HepG2 (cell line): Measurements from ENCODE around the gene TSPAN18. TPM values are rescaled to one million over a fixed set of nuclear protein-coding genes. Genes with fewer than 3 reads are reported as not detected.

Source experiments
- ATAC-seq: fragments of 200-7000 bp; cut with Tn5 transposase; 3 replicates; pipeline ENCODE4 v1.9.1; 2020; ENCODE audit warnings: mild to moderate bottlenecking, moderate library complexity
- BruUV-seq: library from RNA; stranded (reverse); fragments of 400-500 nt; replicated peaks from 2 replicates; lab custom pipeline; 2021; lab: Mats Ljungman, UMichigan
- CTCF ChIA-PET: fragments of 300-600 bp; formaldehyde crosslinking; extraction: SDS; loops from one replicate; lab custom pipeline; 2021; ENCODE audit warnings: low total read pairs, inconsistent platforms, low intra/inter-chr PET ratio; lab: Yijun Ruan, JAX
- POLR2A ChIA-PET: fragments of 350-600 bp; sonication (Branson Sonifier 250); formaldehyde crosslinking; loops from one replicate; lab custom pipeline; 2020; ENCODE audit warnings: antibody characterized with exemption, inconsistent platforms; lab: Yijun Ruan, JAX
- DNase-seq: peaks from one replicate; pipeline ENCODE4 v3.0.0-alpha.2; 2015; ENCODE audit warnings: low spot score
- FAIRE-seq: peaks from 3 replicates; lab custom pipeline; 2011; peaks lifted over from hg19 to GRCh38; lab: Jason Lieb, UNC
- H2AFZ ChIP-seq: one replicate; pipeline ENCODE4 v1.6.1; 2011; ENCODE audit warnings: low read length, inconsistent platforms
- H3K27ac ChIP-seq: fragments of 300-600 bp; 3 replicates; pipeline ENCODE4 v1.8.0; 2011; ENCODE audit warnings: mixed run types, mild to moderate bottlenecking, mixed read lengths, low read length, inconsistent platforms; ENCODE audit not compliant: insufficient read depth; ENCODE audit errors: extremely low read length
- H3K27me3 ChIP-seq, 2 experiments: fragments of 200-600 bp in 1 of 2; 2 replicates in 1 of 2; 3 replicates in 1 of 2; pipeline versions ENCODE4 v1.6.0 to v1.8.0; 2011; ENCODE audit warnings: low read length in 2 of 2, mild to moderate bottlenecking in 2 of 2, moderate library complexity in 2 of 2, inconsistent platforms in 1 of 2; ENCODE audit not compliant: insufficient read depth in 2 of 2, control insufficient read depth in 1 of 2
- H3K36me3 ChIP-seq, 2 experiments: fragments of 200-600 bp in 1 of 2; replicated peaks in 1 of 2; 2 replicates in 1 of 2; 3 replicates in 1 of 2; pipeline versions ENCODE4 v1.5.1 to v1.8.0; 2011; ENCODE audit warnings: low read length in 2 of 2, inconsistent platforms in 1 of 2; ENCODE audit not compliant: insufficient read depth in 2 of 2, control insufficient read depth in 1 of 2
- H3K4me1 ChIP-seq: 2 replicates; pipeline ENCODE4 v1.5.1; 2012; ENCODE audit warnings: low read length, inconsistent platforms; ENCODE audit not compliant: insufficient read depth
- H3K4me2 ChIP-seq: 2 replicates; pipeline ENCODE4 v1.6.0; 2011; ENCODE audit warnings: low read depth, low read length, inconsistent platforms
- H3K4me3 ChIP-seq, 3 experiments: fragments of 200-600 bp in 1 of 3; sonication (generic), shearing (Covaris generic) in 1 of 3; replicated peaks in 1 of 3; 2 replicates each; pipeline ENCODE4 v1.5.1; 2011 to 2016; ENCODE audit warnings: low read length in 3 of 3, inconsistent platforms in 2 of 3, low read depth in 2 of 3, mild to moderate bottlenecking in 2 of 3, control low read depth in 1 of 3, mixed read lengths in 1 of 3; ENCODE audit not compliant: insufficient read depth in 1 of 3
- H3K79me2 ChIP-seq: one replicate; pipeline ENCODE4 v1.6.1; 2011; ENCODE audit warnings: low read length, inconsistent platforms; ENCODE audit not compliant: insufficient read depth
- H3K9ac ChIP-seq: 2 replicates; pipeline ENCODE4 v1.6.0; 2011; ENCODE audit warnings: mild to moderate bottlenecking, low read depth, low read length, inconsistent platforms; ENCODE audit not compliant: insufficient read depth
- H3K9me3 ChIP-seq: 2 replicates; pipeline ENCODE4 v1.5.1; 2012; ENCODE audit warnings: mild to moderate bottlenecking, low read length
- H4K20me1 ChIP-seq: 2 replicates; pipeline ENCODE4 v1.6.0; 2011; ENCODE audit warnings: inconsistent platforms, mild to moderate bottlenecking, low read length, moderate library complexity; ENCODE audit not compliant: insufficient read depth
- ARHGAP35 ChIP-seq: sonication (generic); formaldehyde crosslinking; IDR thresholded peaks from 2 replicates; pipeline ENCODE4 v1.9.0; 2022; ENCODE audit warnings: mild to moderate bottlenecking, inconsistent platforms, moderate library complexity, missing genetic modification reagents, borderline replicate concordance
- ATAD3A ChIP-seq: sonication (generic); formaldehyde crosslinking; IDR thresholded peaks from 2 replicates; pipeline ENCODE4 v1.4.0; 2020; ENCODE audit warnings: missing genetic modification reagents
- PTBP1 ChIP-seq: fragments of 200-400 bp; formaldehyde crosslinking; IDR thresholded peaks from 2 replicates; pipeline ENCODE4 v1.6.1; 2018; ENCODE audit warnings: low read length, low read depth; ENCODE audit not compliant: poor library complexity, severe bottlenecking
- RARA ChIP-seq: IDR thresholded peaks from 2 replicates; pipeline ENCODE4 v1.6.1; 2016; ENCODE audit warnings: missing genetic modification reagents, missing compliant biosample characterization
- SMC3 ChIP-seq: IDR thresholded peaks from 2 replicates; pipeline ENCODE4 v1.6.1; 2011; ENCODE audit warnings: low read length, improper control_type of control experiment
- SMYD3 ChIP-seq: sonication (generic); formaldehyde crosslinking; IDR thresholded peaks from 2 replicates; pipeline ENCODE4 v1.8.1; 2023; ENCODE audit warnings: mild to moderate bottlenecking, missing genetic modification reagents
- ZMYM3 ChIP-seq: sonication (generic); formaldehyde crosslinking; IDR thresholded peaks from 2 replicates; pipeline ENCODE4 v1.5.1; 2020; ENCODE audit warnings: mild to moderate bottlenecking, missing genetic modification reagents
- ZNF569 ChIP-seq: sonication (generic); formaldehyde crosslinking; IDR thresholded peaks from 2 replicates; pipeline ENCODE4 v1.5.0; 2020; ENCODE audit warnings: mild to moderate bottlenecking, missing genetic modification reagents, moderate library complexity, borderline replicate concordance
- ZNF598 ChIP-seq: sonication (generic); formaldehyde crosslinking; IDR thresholded peaks from 2 replicates; pipeline ENCODE4 v1.5.1; 2020; ENCODE audit warnings: mild to moderate bottlenecking, missing genetic modification reagents, borderline replicate concordance
- ZNF629 ChIP-seq: sonication (generic); formaldehyde crosslinking; conservative IDR thresholded peaks from 2 replicates; pipeline ENCODE4 v1.5.0; 2020; ENCODE audit warnings: missing genetic modification reagents
- WGBS: methylation state at CpG from one replicate; pipeline ENCODE4 v1.1.6; 2017; ENCODE audit warnings: low lambda C conversion rate; 5-methylcytosine and 5-hydroxymethylcytosine counted together
- in situ Hi-C: cut with HindIII; loops from 2 replicates; pipeline ENCODE4 v1.10.0; 2017; ENCODE audit warnings: low pct_unique_long_range_greater_than_20kb; ENCODE audit not compliant: extremely low pct_ligation_motif_present
- intact Hi-C: fragments of 100-400 bp; cut with micrococcal nuclease; formaldehyde crosslinking; loops from one replicate; pipeline ENCODE4 v1.10.0; 2022; ENCODE audit not compliant: unreplicated experiment
- polyA plus RNA-seq, 8 experiments: library from polyadenylated mRNA; depleted of rRNA in 3 of 8; stranded (reverse) in 7 of 8; unstranded in 1 of 8; fragments of >200 nt; fragmentation: Illumina TruSeq in 4 of 8; extraction: Trizol in 4 of 8; gene quantifications; 2 replicates each; pipeline versions ENCODE4 v1.2.1 to v1.2.3, GENCODE V29; 2011 to 2016; ENCODE audit warnings: low read depth in 4 of 8, missing spikeins in 1 of 8, mixed read lengths in 1 of 8; ENCODE audit not compliant: insufficient read depth in 1 of 8
- total RNA-seq, 5 experiments: library from RNA; depleted of rRNA; stranded (reverse); fragments of >200 nt; fragmentation: Illumina TruSeq; extraction: Trizol; gene quantifications; 2 replicates each; pipeline ENCODE4 v1.2.3, GENCODE V29; 2016; ENCODE audit warnings: low read depth in 1 of 5
- TF ChIP-seq, protein P1 (sequence below): sonication (generic); formaldehyde crosslinking; IDR thresholded peaks from one replicate; pipeline ENCODE4 v1.5.1; 2020; ENCODE audit warnings: mild to moderate bottlenecking, missing genetic modification reagents; ENCODE audit errors: not compliant biosample characterization

TSPAN18 gene
- total and polyA plus RNA-seq, 2 of the 13 experiments (the other 11 are each of a cell fraction or from before 2014, with no cell fraction given): not detected

DNA sequence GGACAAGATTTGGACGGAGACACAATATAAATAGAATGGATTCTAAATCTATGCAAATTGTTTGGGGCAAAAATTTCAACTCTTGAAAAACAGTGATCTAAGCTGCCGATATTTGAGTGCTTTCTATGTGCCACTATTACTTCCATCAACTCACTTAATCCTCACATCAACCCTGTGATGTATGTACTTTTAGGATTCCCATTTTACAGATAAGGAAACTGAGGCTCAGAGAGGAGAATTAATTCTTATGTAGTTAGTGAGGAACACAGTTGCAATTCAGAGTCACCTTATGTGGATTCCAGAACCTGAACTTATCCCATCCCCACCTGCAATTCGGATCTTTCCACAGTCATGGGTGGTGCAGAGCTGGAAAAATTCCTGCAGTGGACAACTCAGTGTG, 60.3 kb downstream of the TSPAN18 start:
- Histone ChIP-seq H4K20me1 (no peaks in the 10 kb centered on the region), H3K4me3 (no peak overlapping the region), H3K9me3 (no peaks in the 10 kb centered on the region), H3K4me2 (no peak overlapping the region), H2AFZ (no peak overlapping the region), H3K27ac (no peak overlapping the region), H3K79me2 (no peaks in the 10 kb centered on the region), H3K9ac (no peak overlapping the region), H3K4me1 (no peaks in the 10 kb centered on the region), H3K27me3 (no peaks in the 10 kb centered on the region), H3K36me3 (no peaks in the 10 kb centered on the region)
- CTCF ChIA-PET: no interaction called here
- FAIRE-seq (no peak), DNase-seq (no peak), ATAC-seq (no peak)
- TF ChIP-seq ZNF598 (CRISPR knock-in tag) (no peak), ZNF629 (CRISPR knock-in tag) (peak; percentile 58)
- intact Hi-C loops: no loop called here
- in situ Hi-C loops: no loop called here
- BruUV-seq: no TSS peak
- 38% methylated on average over 3 of the region's 3 CpGs for WGBS
- POLR2A ChIA-PET: no interaction called here

DNA sequence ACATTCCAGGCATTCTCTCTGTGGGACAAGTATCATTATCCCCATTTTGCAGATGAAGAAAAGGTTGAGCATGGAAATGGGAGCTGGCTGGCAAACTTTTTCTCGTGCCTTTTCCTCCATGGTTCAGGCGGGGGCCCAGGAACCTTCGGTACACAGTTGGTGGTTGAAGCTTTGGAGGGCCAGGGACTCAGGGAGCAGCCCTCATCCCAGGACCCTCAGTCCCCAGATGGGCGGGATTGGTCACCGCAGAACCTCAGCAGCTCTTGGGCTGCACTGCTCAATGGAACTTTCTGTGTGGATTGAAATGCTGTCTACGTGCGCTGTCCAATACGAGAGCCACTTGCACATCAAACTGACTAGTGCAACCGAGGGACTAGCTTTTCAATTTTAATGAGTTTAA, 61.2 kb downstream of the TSPAN18 start:
- POLR2A ChIA-PET: no interaction called here
- no peaks in the 10 kb centered on the region for H3K9me3 ChIP-seq
- no peak overlapping the region for H3K4me2 ChIP-seq
- ATAC-seq (no peak), FAIRE-seq (no peak), DNase-seq (no peak)
- BruUV-seq: no TSS peak
- in situ Hi-C loops: no loop called here
- WGBS: 46% methylated on average over 7 of the region's 9 CpGs
- H3K79me2 ChIP-seq: no peaks in the 10 kb centered on the region
- H2AFZ ChIP-seq: no peak overlapping the region
- H3K27ac ChIP-seq: no peak overlapping the region
- no peaks in the 10 kb centered on the region for H3K36me3 ChIP-seq
- H3K4me3 ChIP-seq: no peak overlapping the region
- TF ChIP-seq SMYD3 (CRISPR knock-in tag): no peak
- no peak for TF ChIP-seq RARA (CRISPR knock-in tag)
- TF ChIP-seq SMC3: no peak
- TF ChIP-seq ARHGAP35: no peak
- TF ChIP-seq, protein P1, sequence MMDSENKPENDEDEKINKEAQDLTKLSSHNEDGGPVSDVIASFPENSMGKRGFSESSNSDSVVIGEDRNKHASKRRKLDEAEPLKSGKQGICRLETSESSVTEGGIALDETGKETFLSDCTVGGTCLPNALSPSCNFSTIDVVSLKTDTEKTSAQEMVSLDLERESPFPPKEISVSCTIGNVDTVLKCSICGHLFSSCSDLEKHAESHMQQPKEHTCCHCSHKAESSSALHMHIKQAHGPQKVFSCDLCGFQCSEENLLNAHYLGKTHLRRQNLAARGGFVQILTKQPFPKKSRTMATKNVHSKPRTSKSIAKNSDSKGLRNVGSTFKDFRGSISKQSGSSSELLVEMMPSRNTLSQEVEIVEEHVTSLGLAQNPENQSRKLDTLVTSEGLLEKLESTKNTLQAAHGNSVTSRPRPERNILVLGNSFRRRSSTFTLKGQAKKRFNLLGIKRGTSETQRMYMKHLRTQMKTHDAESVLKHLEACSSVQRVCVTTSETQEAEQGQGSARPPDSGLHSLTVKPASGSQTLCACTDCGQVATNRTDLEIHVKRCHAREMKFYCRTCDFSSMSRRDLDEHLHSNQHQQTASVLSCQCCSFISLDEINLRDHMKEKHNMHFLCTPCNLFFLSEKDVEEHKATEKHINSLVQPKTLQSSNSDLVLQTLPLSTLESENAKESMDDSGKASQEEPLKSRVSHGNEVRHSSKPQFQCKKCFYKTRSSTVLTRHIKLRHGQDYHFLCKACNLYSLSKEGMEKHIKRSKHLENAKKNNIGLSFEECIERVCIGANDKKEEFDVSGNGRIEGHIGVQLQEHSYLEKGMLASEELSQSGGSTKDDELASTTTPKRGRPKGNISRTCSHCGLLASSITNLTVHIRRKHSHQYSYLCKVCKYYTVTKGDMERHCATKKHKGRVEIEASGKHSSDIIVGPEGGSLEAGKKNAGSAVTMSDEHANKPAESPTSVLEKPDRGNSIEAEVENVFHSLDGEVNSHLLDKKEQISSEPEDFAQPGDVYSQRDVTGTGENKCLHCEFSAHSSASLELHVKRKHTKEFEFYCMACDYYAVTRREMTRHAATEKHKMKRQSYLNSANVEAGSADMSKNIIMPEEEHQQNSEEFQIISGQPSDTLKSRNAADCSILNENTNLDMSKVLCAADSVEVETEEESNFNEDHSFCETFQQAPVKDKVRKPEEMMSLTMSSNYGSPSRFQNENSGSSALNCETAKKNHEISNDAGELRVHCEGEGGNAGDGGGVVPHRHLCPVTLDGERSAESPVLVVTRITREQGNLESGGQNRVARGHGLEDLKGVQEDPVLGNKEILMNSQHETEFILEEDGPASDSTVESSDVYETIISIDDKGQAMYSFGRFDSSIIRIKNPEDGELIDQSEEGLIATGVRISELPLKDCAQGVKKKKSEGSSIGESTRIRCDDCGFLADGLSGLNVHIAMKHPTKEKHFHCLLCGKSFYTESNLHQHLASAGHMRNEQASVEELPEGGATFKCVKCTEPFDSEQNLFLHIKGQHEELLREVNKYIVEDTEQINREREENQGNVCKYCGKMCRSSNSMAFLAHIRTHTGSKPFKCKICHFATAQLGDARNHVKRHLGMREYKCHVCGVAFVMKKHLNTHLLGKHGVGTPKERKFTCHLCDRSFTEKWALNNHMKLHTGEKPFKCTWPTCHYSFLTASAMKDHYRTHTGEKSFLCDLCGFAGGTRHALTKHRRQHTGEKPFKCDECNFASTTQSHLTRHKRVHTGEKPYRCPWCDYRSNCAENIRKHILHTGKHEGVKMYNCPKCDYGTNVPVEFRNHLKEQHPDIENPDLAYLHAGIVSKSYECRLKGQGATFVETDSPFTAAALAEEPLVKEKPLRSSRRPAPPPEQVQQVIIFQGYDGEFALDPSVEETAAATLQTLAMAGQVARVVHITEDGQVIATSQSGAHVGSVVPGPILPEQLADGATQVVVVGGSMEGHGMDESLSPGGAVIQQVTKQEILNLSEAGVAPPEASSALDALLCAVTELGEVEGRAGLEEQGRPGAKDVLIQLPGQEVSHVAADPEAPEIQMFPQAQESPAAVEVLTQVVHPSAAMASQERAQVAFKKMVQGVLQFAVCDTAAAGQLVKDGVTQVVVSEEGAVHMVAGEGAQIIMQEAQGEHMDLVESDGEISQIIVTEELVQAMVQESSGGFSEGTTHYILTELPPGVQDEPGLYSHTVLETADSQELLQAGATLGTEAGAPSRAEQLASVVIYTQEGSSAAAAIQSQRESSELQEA (CRISPR knock-in tag): no peak
- TF ChIP-seq ZMYM3: no peak
- no peak for TF ChIP-seq ATAD3A (CRISPR knock-in tag)
- no peak for TF ChIP-seq PTBP1
- no peak for TF ChIP-seq ZNF569
- no peak overlapping the region for H3K9ac ChIP-seq
- intact Hi-C loops: no loop called here
- H3K4me1 ChIP-seq: no peaks in the 10 kb centered on the region
- CTCF ChIA-PET: no interaction called here
- no peaks in the 10 kb centered on the region for H3K27me3 ChIP-seq
- no peaks in the 10 kb centered on the region for H4K20me1 ChIP-seq
